GM21390 (cell line): Measurements from ENCODE around the gene PMFBP1.

ENCODE experiments used
- ATAC-seq: cut with Tn5 transposase; IDR thresholded peaks from one replicate; pipeline ENCODE4 v1.9.1; 2021; ENCODE audit not compliant: unreplicated experiment

PMFBP1 gene

DNA sequence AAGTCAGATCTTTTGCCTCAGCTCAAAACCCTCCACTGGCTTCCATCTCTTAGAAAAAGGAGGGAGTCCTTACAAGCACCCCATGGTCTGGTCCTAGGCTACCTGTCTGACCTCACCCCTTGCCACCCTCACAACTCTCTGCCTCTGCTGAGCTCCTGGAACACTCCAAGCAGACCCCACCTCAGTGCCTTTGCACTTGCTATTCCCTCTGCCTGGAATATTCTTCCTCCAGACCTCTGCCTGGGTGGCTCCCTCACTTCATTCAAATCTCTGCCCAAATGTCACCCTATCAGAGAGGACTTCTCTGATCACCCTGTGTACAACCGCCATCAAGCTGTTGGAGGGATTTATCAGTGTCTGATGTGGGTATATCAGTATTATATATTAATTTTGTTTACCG, 37.4 kb downstream of the PMFBP1 start:
- ATAC-seq, result no peak

DNA sequence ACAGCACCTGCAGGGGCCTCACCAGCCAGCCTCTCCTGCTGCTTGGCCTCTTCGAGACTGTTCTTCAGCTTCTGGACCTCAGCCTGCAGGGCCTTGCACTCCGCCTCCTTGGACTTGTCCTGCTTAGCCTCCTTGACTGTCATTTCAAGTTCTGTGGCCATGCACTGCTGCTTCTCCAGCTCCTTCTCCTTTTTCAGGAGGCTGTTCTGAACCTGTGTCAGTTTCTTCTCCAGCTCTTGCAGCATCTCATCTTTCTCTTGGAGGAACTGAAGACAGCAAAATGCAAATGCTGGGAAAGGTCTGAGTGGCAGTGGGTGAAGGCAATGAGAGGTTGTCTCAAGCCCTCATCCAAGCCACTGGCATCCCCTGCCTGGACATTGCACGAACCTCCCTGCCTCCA, 39.2 kb downstream of the PMFBP1 start:
- ATAC-seq, result no peak

DNA sequence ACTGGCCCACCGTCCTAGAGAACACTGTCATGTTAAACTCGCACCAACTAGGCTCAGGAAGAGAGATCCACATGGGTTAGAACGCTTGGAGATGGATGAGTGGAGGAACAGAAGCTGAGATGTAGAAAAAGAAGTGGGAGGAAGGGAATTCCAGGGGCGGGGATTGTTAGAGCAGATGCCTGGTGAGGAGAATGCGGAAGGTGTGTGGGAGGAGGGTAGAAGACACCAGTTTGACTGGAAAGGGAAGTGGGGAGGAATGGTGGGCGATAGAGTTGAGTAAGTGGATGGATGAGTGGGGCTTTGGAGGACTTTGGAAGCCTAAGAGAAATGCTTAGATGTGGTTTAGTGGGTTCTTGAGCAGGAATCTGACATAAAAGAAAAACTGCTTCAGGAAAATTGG, 40.9 kb downstream of the PMFBP1 start:
- ATAC-seq, result no peak

DNA sequence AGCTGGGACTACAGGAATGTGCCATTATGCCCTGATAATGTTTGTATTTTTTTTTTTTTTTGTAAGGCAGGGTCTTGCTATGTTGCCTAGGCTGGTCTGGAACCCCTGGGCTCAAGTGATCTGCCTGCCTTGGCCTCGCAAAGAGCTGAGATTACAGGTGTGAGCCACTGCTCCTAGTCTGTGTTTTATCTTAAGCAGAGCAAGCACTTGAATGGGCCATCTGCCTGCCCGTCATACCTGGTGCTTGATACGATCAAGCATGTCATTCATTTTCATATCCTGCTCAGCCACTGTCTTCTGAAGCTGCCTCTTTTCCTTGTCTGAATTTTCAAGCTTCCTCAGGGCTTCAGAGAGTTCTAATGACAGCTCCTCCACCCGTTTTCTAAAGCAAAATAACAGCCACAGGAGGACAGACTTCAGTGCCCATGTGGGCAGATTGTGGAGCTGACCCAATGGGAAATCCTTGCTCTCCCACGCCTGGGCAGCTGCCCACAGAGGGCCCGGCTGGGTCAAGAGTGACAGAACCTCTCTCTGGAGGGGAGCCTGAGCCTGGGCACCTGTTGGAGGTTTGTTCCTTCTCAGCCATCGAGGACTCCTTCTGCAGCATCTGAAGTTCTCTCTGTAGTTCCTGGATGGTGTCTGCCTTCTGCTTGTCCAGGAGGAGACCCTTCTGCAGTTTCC, 41.8 kb downstream of the PMFBP1 start:
- ATAC-seq, result no peak

DNA sequence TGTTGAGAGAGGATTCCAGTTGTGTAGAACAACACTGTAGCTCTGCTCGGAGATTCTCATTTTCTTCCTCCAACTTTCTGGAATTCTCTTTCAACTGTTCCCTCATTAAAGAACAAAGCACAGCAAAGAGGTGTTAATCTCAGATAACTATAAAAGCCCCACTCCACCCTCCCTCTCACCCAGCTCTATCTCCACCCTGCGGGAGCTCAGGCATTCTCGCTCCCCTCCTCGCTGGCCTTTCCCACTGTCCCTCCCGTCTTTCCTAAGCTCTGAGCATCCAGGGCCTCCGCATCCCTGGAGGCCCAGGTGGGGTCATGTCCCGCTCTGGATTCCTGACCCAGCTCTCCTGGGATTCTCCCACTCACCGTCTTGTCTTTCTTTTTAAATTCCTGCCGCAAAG, 43.3 kb downstream of the PMFBP1 start:
- ATAC-seq, result no peak

DNA sequence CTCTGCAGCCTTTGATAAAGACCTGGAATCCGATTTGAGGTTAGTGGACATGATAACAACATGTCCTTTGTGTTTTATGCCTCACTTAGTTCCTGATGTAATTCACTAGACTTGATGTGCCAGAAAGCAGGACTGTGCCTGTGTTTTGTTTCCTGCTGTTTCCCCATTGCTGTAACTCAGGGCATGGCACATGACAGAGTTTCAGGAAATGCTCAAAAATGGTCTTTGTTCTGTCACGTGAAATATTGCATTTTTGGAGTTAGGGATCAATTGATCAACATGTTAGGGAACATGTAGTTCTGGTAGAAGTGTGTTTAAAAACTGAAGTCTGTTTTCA, 45.6 kb downstream of the PMFBP1 start:
- no peak for ATAC-seq

DNA sequence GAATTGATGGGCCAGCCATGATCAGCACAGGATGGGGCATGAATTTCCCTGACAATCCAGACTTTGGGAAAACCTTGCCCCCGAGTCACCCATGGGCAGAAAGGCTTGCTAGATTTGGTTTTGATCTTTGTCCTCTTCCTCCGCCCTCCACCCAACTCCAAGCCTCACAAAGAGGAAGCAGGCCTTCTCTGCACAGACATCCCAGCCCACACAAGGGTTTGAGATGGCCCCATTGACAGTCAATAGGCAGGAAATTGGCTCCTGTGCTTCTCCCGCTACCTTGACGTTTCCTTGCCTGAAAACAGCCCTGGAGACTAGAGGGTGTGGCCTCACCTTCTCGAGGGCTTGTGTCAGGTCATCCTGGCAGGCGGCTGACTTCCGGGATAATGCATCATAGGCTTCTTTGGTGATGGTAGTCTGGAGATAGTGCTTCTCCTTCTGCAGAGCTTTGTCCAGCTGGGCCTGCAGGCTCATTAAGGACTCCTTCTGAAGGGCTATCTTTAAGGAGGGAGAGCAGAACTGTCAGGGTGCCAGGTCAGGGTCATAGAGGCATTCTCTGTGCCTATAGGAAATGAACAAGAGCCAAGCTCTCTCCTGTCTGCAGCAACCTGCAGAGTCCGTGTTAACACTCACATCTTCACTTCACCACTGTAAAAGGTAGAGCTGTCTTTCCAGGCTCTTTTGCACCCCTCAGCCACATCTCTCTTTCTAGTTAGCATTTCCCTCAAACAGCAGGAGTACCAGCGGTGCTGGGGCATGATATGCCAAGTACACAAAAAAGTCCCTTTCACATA, 46.1 kb downstream of the PMFBP1 start:
- no peak for ATAC-seq

DNA sequence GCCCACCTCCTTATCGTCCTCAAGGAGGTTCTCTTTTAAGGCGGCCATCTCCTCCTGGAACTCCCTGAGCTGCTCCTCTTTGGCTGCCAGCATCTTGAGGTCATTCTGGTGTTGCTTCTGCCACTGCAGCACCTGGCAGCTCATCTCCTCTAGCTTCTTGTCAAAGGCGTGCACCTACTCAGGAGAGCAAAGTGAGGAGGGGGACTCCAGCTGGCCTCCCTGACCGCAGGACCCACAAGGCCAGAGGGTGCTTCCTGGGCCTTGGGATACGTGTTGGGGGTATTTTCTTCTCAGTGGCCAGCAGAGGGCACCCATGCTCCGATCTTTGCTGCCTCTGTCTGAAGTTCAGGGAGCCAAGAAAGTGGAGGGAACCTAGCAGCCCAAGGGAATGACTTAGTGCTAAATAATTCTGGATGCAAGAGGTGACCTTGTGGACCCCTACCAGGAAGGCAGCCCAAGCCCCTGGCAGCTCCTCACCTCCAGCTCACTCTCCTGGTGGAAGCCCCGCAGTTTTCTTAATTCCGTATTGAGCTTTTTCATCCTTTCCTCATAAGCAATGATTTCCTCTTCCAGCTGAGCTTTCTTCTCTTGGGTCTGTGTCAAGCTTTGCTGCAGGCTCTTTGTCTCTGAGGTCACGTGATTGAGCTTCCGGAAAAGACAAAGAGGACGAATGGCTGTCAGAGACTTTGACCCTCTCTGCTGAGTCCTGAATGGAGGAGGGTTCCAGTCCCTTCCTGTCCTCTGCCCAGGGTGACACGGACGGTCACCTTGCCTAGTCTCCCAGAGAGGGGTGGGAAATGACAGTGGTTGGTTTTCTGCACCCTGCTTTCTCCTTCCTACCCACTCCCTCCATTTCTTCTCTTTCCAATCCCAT, 47.0 kb downstream of the PMFBP1 start:
- no peak for ATAC-seq

DNA sequence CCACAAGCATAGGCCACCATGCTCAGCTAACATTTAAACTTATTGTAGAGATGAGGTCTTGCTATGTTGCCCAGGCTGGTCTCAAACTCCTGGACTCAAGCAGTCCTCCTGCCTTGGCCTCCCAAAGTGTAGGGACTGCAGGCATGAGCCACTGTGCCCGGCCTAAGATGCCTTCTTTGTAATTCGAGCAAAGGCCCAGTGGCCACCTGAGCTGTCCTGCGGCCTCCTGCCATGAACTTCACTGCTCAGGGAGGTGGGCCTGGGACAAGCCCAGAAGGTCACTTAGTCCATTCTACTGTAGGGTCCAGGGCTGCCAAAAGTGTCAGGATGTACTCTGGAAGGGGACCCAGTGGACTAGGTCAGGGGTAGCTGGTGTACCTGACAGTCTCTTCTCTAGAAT, 47.8 kb downstream of the PMFBP1 start:
- no peak for ATAC-seq

DNA sequence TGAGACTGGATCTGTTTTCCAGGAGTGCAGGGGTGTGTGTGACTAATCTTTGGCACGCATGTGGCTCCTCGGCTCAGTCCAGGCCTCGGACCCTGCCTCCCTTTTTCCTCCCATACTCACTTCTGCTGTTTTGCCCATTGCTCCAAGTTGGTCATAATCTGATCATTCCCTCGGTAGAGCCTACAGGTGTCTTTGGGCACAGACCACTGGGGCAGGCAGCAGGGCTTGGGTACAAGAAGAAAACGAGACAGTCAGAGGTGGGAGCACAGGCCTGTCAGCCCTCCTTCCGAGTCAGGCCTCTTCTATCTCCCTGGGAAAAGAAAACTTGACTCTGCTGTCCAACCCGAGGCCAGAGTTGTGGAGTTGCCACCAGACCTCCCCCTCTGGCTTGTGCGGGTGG, 48.5 kb downstream of the PMFBP1 start:
- no peak for ATAC-seq

DNA sequence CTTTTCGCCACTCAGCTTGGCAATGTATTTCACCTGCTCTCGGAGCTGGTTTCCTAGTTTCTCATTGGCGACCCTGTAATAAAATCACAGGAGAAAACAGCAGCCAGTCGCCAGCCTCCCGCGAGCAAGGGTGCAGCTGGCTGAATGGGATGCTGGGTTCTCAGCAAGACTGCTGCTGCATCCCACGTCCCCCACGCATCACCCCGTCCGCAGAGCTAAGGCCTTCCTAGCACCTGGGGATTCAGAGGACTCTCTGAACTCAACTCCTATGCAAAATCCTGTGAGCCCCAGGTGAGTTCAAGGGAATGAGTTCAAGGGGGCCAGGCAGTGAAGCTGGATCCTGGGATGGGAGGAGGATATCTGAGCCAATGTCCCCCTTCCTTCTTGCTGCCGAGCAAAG, 49.0 kb downstream of the PMFBP1 start:
- ATAC-seq, result no peak

DNA sequence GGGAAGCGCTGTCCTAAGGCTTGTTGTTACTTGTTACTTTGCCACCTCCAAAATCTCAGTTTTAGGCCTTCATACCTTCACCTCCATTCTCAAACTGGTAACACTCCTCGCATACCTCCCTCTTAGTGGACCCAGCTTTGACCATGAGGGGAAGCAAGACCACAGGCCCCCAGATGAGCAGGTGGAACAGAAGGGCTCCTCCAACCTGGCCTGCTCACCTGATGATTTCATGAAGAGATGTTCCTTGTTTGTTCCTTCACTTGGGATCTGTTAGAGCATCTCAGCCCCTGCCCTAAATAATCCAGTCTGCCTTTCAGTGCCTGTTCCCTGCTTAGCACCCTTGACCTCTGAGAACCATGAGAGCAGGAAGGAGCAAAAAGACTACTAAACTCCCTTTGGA, 49.6 kb downstream of the PMFBP1 start:
- ATAC-seq, result no peak

DNA sequence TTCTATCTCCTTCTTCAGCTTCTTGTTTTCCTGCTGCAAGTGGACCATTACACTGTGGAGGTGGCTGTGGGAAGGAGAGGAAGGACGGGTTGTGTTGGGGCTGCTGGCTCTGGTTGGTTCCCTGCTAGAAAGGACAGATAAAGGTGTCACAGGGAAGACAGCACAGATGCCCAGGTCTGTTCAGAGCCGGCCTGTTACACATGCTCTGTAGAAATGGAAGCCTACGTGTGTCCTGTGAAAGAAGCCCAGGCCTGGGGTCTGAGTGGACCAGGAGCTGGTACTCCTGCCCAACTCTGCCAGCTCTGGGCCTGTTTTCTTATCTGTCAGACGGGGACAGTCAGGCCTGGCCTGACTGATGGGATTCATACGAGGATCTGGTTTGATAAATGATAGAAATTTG, 51.9 kb downstream of the PMFBP1 start:
- no peak for ATAC-seq

DNA sequence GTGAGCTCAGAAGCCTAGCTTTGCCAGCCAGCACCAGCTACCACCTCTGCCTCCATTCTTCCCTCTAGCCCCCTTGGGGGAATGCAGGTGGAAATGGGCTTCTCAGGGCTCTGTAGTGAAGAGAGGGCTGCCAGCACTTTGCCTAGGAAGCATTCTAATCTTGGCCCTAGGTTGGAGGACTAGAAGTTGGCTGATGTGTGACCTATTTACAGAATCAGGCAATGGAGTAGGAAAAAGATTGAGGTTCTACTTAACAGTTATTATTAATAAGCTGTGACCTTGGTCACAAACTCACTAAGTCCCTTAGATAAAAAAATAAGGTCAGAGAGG, 58.4 kb downstream of the PMFBP1 start:
- no peak for ATAC-seq

DNA sequence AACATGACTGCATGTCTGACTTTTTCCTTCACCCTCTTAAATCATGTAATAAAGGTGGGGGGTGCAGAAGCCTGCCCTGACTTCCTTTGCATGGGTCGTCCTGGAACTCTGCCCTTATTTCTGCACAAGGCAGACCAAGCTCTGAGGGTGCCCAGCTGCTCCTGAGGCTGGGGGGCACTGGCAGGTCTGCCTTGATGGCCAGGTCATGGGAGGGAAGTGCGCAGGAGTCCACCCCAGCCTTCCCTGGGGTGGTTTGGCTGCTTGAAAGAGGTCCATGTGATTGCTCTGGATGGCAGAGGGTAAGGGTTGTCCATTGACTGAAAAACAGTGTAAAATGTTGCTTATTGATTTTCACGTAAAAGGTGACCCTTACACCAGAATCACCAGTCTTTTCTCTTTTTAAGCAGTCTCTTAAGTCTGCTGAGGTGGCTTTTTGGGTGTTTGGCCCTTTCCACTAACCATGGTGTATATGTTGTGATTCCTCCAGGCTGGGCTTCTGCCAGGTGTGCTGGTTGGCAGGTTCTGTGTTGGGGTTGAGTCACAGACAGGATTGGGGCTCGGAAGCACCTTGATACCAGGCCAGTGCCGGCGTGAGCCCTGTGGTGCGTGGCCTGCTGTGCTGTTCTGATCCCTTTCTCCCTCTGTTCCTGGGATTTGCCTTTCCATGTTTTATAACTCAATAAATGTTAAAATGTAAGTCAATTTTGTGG, 58.9 kb downstream of the PMFBP1 start:
- no peak for ATAC-seq

DNA sequence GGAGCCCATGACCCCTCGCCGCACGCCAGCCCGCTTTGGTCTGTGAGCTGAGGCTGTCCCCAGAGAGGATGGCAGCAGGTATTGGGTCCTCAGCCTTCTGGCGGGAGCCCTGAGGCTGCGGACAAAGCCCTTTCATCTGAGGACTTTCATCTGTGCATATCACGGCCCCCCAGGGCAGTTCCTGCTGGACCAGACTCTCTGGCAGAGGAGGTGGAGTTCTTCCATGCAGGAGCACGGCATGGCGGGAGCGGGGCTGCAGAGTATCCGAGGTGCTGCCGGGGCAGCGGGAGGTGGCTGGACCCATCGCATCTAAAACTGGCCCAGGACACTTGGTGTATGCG, 59.5 kb downstream of the PMFBP1 start:
- ATAC-seq, result no peak

DNA sequence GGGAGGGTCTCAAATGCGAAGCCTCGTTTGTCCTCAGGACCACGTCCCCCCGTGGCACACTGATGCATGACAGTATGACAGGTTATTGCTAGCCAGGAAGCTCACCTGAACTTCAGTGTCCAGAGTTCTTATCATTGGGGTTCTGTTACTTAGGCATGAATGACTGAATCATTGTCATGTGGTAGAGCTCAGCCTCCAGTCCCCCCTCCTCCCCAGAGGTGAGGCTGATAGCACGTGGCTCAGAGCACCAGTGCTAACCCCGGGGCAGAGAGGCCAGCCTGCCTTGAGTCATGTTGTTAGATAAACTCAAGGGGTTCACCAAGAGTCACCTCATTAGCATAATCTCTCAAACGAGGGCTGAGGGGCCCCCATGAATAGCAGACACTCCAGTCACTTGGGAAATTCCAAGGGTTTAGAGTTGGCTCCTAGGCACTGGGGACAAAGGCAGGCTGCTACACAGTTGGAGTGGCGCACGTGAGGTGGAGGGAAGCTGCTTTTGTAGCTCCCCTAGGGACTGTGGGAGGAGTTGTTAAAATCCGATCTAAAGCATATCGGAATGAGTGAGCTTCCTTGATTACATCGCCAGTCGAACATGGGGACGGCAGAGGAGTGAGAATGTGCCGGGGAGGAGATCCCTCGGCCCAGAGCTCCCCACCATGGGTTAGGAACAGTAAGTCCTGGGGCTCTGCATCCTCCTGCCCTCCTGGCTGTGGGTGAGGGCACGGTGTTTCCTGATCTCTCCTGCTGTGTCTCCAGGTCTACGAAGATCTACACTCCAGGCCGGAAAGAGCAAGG, 60.1 kb downstream of the PMFBP1 start:
- no peak for ATAC-seq

DNA sequence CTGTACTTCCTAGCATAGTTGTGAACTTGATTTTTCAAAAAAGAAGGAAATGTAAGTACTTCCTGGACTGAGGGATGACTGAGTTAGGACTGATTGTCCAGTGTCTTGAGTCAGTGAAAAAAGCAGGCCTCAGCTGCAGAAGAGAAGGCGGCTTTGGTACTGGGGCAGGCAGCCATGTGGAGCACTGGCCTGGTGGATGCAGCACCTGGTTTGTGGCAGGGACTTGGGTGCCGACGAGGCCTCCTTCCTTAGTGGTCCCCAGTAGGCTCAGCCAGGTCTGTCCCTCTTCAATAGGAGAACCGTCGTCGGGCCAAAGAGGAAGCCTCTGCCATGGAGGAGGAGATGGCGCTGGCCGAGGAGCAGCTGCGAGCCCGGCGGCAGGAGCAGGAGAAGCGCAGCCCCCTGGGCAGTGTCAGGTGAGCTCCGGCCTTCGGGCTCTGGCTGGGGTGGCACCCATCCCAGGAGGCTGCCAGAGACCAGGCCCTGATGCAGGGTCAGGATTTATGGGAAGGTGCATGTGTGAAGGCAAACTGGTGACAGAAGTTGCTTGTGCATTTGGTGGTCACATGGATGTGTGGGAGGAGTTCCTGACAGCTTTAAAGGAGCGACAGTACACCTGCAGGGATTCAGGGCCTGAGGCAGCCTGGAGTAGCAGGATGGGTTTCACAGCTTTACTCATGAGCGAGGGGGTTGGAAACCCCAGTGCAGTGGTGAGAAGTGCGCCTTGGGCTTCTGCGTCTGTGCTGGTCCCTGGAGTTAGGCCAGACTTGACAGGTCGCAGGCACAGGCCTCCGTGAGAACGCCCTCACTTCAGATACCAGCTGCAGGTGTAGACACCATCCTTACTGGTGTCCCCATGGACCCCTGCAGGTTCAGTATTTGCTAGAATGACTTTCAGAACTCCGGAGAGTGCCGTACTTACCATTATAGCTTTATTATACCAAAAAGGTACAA, 61.0 kb downstream of the PMFBP1 start:
- no peak for ATAC-seq

DNA sequence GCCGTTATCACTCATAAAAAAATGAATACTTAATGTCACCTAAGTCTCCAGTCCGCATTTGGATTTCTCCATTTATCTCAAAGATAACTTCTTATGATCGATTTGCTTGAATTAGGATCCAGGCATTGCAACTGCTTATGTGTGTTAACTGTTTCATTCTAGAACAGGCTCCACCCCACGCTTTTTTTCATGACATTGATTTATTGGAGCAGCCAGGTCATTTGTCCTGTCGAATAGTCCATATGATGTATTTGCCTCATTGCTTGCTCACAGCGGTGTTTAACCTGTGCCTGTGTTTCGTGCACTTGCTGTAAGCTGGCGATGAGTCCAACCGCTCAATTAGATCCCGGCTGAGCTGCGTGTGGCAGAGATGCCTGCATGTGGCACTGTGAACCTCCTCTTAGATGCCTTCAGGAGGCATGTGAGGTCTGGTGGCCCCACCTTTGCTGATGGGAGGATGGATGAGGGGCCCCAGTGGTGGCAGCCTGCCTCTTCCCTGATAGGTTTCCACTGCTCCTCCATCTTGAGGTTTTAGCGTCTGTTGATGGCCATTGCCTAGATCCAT, 61.9 kb downstream of the PMFBP1 start:
- ATAC-seq, result no peak
